Measurements from ENCODE around the gene TTC3. TPM values are rescaled to one million over a fixed set of nuclear protein-coding genes. Genes with fewer than 3 reads are reported as not detected.

Gene TTC3
- total RNA-seq, 3 donors from 2014 or later (not counting 1 experiment from before 2014, with no cell fraction given) = 83.1 to 97.4 (median 88.3) TPM

- Mint-ChIP-seq H3K36me3 (no peaks in the 10 kb centered on the region), H3K4me1 (peaks cover 8 to 21% of the 10 kb centered on the region in 2 donors), H3K4me3 (no peak overlapping the region), H3K9me3 (no peaks in the 10 kb centered on the region), H3K27me3 (ENCODE audit: low read depth in 2 of 2) (peaks cover 0 to 6% of the 10 kb centered on the region in 2 donors), H3K27ac (no peak overlapping the region)
- no peaks in the 10 kb centered on the region for H3K27me3 ChIP-seq (ENCODE audit: control insufficient read depth, insufficient read depth, low read length)
- no peak for TF ChIP-seq CTCF (IDR thresholded peaks at IDR 0.05)
- no peak overlapping the region for H3K4me3 ChIP-seq (ENCODE audit: low read length)
- peaks cover 16% of the 10 kb centered on the region for H3K4me1 ChIP-seq (ENCODE audit: control insufficient read depth, insufficient read depth, low read length)
- H3K27ac ChIP-seq (ENCODE audit: low read length) = no peak overlapping the region
- no peak for ATAC-seq
- intact Hi-C loops (cut with micrococcal nuclease) = no loop called here
- no CpG with 5 or more reads among the region's 1 CpG for WGBS (ENCODE audit: insufficient coverage)
- H3K9me3 ChIP-seq (ENCODE audit: control insufficient read depth, insufficient read depth, low read length) = no peaks in the 10 kb centered on the region
- H3K36me3 ChIP-seq (ENCODE audit: control insufficient read depth, insufficient read depth, low read length) = no peaks in the 10 kb centered on the region
- no peak for DNase-seq
Observed at GRCh38 chr21:37210799-37211198, 137.7 kb downstream of the TTC3 start.

- Histone ChIP-seq H3K4me3 (ENCODE audit: low read length) (no peak overlapping the region), H3K9me3 (ENCODE audit: control insufficient read depth, insufficient read depth, low read length) (no peaks in the 10 kb centered on the region), H3K27ac (ENCODE audit: low read length) (no peak overlapping the region), H3K4me1 (ENCODE audit: control insufficient read depth, insufficient read depth, low read length) (peaks cover 5% of the 10 kb centered on the region), H3K36me3 (ENCODE audit: control insufficient read depth, insufficient read depth, low read length) (no peaks in the 10 kb centered on the region), H3K27me3 (ENCODE audit: control insufficient read depth, insufficient read depth, low read length) (no peaks in the 10 kb centered on the region)
- WGBS (ENCODE audit: insufficient coverage) = 93% methylated on average over 6 of the region's 9 CpGs
- Mint-ChIP-seq H3K9me3 (no peaks in the 10 kb centered on the region), H3K27ac (no peak overlapping the region), H3K4me1 (peaks cover 4% of the 10 kb centered on the region in 2 donors), H3K27me3 (ENCODE audit: low read depth in 2 of 2) (no peaks in the 10 kb centered on the region), H3K4me3 (no peak overlapping the region), H3K36me3 (no peaks in the 10 kb centered on the region)
- no peak for TF ChIP-seq CTCF (IDR thresholded peaks at IDR 0.05)
- DNase-seq (no peak), ATAC-seq (no peak)
- intact Hi-C loops (cut with micrococcal nuclease) = no loop called here
Observed at GRCh38 chr21:37214952-37215351, 141.9 kb downstream of the TTC3 start.

DNA sequence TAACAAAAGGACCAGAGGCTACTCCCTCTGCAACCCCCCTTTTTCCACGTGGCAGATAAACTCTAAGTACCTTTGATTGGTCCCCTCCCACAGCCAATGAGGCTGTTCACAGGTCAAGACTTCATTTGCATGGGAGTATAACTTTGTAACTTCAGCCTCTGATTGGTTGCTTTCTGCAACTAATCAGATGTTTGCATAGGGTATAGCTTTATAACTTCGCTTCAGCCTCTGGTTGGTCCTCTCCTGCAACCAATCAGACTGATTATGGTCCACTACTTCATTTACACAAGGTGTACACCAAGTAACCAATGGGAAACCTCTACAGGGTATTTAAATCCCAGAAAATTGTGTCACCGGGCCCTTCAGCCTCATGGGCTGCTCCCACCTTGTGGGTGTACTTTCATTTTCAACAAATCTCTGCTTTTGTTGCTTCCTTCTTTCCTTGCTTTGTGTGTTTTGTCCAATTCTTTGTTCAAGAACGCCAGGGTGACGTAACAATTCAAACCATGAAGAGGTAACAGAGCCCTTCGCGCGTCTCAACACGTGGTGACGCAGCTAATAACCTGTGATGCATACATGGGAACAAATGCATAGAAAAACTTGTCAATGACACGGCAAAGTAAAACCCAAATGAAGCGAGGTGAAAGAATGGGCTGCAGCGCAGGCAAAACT, 146.8 kb downstream of the TTC3 start:
- intact Hi-C loops (cut with micrococcal nuclease) = loop anchor here (2.0 to 10.0 kb wide), 4 partner anchors 145 to 342 kb away; partner anchors contain the start of genes DYRK1A, PIGP and TTC3
- H3K9me3 Mint-ChIP-seq = no peaks in the 10 kb centered on the region
- peaks cover 32% of the 10 kb centered on the region for H3K4me1 ChIP-seq (ENCODE audit: control insufficient read depth, insufficient read depth, low read length)
- H3K27ac ChIP-seq (ENCODE audit: low read length) = peak overlapping the region; percentile 77
- H3K27me3 Mint-ChIP-seq (ENCODE audit: low read depth in 2 of 2) = no peaks in the 10 kb centered on the region
- peak overlapping the region; percentile 95 for H3K4me3 Mint-ChIP-seq
- no peak for TF ChIP-seq CTCF (IDR thresholded peaks at IDR 0.05)
- ATAC-seq (peak; percentile 9 to 45 (median 33)), DNase-seq (peak in 1 of 2 donors; percentile 62)
- H3K36me3 ChIP-seq (ENCODE audit: control insufficient read depth, insufficient read depth, low read length) = peaks cover 2% of the 10 kb centered on the region
- no peaks in the 10 kb centered on the region for H3K36me3 Mint-ChIP-seq
- peak overlapping the region; percentile 69 for H3K4me3 ChIP-seq (ENCODE audit: low read length)
- peaks cover 39 to 41% of the 10 kb centered on the region in 2 donors for H3K4me1 Mint-ChIP-seq
- H3K27me3 ChIP-seq (ENCODE audit: control insufficient read depth, insufficient read depth, low read length) = no peaks in the 10 kb centered on the region
- peak overlapping the region; percentile 89 to 91 for H3K27ac Mint-ChIP-seq
- 29% methylated on average over 13 of the region's 13 CpGs for WGBS (ENCODE audit: insufficient coverage)
- no peaks in the 10 kb centered on the region for H3K9me3 ChIP-seq (ENCODE audit: control insufficient read depth, insufficient read depth, low read length)

All from natural killer cell (primary cell).